ES-I3 (cell line): ENCODE measurements around the gene IL20.
"Not testable (repeated sequence)": the region's sequence is repeated elsewhere in the genome, so short reads cannot be mapped to it uniquely, and the experiment has no call there.

Source experiments
- H3K36me3 ChIP-seq: 2 replicates; pipeline ENCODE4 v1.6.1; 2013; ENCODE audit warnings: mild to moderate bottlenecking, low read length, control low read depth, moderate library complexity; ENCODE audit not compliant: insufficient read depth
- H3K4me1 ChIP-seq: 2 replicates; pipeline ENCODE4 v1.6.1; 2013; ENCODE audit warnings: mild to moderate bottlenecking, control low read depth, low read length; ENCODE audit not compliant: insufficient read depth
- H3K9ac ChIP-seq: 2 replicates; pipeline ENCODE4 v1.6.1; 2013; ENCODE audit warnings: low read depth, mild to moderate bottlenecking, low read length, moderate library complexity
- H3K9me3 ChIP-seq: 2 replicates; pipeline ENCODE4 v1.6.1; 2013; ENCODE audit warnings: mild to moderate bottlenecking, low read length, moderate library complexity; ENCODE audit not compliant: control insufficient read depth, insufficient read depth

The IL20 gene

DNA sequence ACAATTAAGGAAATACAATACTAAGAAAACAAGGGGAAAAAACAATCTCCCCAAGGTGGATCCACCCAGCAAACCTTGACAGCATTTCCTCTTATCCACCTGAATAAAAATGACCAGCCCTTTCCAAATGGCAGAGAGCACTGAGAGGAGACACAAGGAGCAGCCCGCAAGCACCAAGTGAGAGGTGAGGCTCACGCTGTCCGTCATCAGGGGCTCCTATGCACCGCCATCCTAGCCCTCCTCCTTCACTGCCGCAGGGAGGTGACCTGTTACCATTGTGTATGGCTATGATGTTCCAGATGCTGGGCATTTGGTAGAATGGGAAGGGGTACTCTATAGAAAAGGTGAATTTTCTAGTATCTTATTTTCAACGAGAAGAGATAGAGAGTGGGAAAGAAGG is 31.2 kb upstream of the IL20 start:
- Histone ChIP-seq H3K4me1 (peaks cover 12% of the 10 kb centered on the region), H3K9me3 (no peaks in the 10 kb centered on the region), H3K9ac (no peak overlapping the region), H3K36me3 (no peaks in the 10 kb centered on the region)

DNA sequence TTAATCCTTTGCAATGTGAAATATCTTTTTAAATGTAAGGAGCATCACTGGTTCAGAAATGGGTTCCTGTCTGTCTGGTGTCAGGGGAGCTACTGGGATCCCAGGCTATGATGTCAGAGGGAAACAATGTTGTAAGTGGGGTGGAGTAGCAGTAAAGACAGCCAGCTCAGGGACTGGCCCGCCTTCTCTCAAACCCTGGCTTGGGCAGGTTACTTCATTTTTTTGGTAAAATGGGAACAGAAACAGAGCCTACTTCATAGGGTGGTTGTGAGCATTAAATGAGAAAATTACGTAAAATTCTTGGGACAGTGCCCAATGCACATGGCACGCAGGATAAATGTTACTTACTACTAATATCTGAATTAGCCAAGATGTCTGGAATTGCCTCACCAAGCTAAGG is 30.7 kb upstream of the IL20 start:
- Histone ChIP-seq H3K9me3 (no peaks in the 10 kb centered on the region), H3K36me3 (no peaks in the 10 kb centered on the region), H3K4me1 (peaks cover 12% of the 10 kb centered on the region), H3K9ac (no peak overlapping the region)

GRCh38 chr1:206835186-206835585 is 30.2 kb upstream of the IL20 start:
- no peaks in the 10 kb centered on the region for H3K36me3 ChIP-seq
- H3K4me1 ChIP-seq = peaks cover 12% of the 10 kb centered on the region
- H3K9ac ChIP-seq = no peak overlapping the region
- H3K9me3 ChIP-seq = no peaks in the 10 kb centered on the region

- Histone ChIP-seq H3K9me3 (no peaks in the 10 kb centered on the region), H3K36me3 (no peaks in the 10 kb centered on the region), H3K9ac (no peak overlapping the region), H3K4me1 (peaks cover 12% of the 10 kb centered on the region)
Measured at GRCh38 chr1:206836111-206836510, 29.3 kb upstream of the IL20 start.

GRCh38 chr1:206839006-206839560 is 26.3 kb upstream of the IL20 start:
- peaks cover 12% of the 10 kb centered on the region for H3K4me1 ChIP-seq
- no peaks in the 10 kb centered on the region for H3K36me3 ChIP-seq

DNA sequence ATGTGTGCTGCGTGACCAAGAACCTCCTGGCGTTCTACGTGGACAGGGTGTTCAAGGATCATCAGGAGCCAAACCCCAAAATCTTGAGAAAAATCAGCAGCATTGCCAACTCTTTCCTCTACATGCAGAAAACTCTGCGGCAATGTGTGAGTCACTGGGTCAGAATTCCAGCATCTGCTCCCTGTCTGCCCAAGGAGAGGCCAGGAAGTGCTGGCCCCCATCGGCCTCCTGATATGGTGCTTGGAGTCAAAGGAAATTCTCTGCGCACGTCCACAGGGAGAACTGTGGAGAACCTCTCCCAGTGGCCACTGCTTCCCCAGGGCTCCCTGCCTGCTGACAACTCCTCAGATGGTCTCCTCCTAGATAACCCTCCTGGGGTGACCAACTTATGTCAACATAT is 25.6 kb upstream of the IL20 start:
- H3K9me3 ChIP-seq = no peaks in the 10 kb centered on the region
- peaks cover 6% of the 10 kb centered on the region for H3K4me1 ChIP-seq
- H3K9ac ChIP-seq = no peak overlapping the region
- no peaks in the 10 kb centered on the region for H3K36me3 ChIP-seq

More at GRCh38 chr1:206839006-206839560, 26.3 kb upstream of the IL20 start:
- Histone ChIP-seq H3K9ac (no peak overlapping the region), H3K9me3 (no peaks in the 10 kb centered on the region)

GRCh38 chr1:206841609-206842323 is 23.7 kb upstream of the IL20 start:
- Histone ChIP-seq H3K9me3 (no peaks in the 10 kb centered on the region), H3K36me3 (no peaks in the 10 kb centered on the region), H3K4me1 (no peaks in the 10 kb centered on the region), H3K9ac (no peak overlapping the region)

DNA sequence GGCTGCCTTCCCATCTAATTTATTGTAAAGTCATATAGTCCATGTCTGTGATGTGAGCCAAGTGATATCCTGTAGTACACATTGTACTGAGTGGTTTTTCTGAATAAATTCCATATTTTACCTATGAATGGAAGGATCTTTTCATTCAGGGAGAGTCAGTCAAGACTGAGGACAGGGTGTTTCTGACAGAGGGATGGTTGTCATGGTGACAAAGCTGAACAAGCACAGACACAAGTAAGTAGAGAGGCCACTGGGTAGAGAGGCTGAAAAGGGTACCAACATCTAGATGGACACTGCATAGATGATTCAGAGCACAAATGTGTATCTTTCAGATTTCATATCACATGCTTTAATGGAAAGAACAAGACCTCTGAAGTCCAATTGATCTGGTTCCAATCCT is 22.6 kb upstream of the IL20 start:
- no peaks in the 10 kb centered on the region for H3K36me3 ChIP-seq
- H3K9ac ChIP-seq = no peak overlapping the region
- H3K4me1 ChIP-seq = no peaks in the 10 kb centered on the region
- no peaks in the 10 kb centered on the region for H3K9me3 ChIP-seq

GRCh38 chr1:206843626-206844025 is 21.8 kb upstream of the IL20 start:
- Histone ChIP-seq H3K9ac (no peak overlapping the region), H3K36me3 (no peaks in the 10 kb centered on the region), H3K4me1 (no peaks in the 10 kb centered on the region), H3K9me3 (no peaks in the 10 kb centered on the region)

- no peaks in the 10 kb centered on the region for H3K9me3 ChIP-seq
- no peaks in the 10 kb centered on the region for H3K36me3 ChIP-seq
- no peaks in the 10 kb centered on the region for H3K4me1 ChIP-seq
- no peak overlapping the region for H3K9ac ChIP-seq
Measured at GRCh38 chr1:206846487-206846886, 18.9 kb upstream of the IL20 start.

GRCh38 chr1:206847337-206847834 is 18.0 kb upstream of the IL20 start:
- H3K9ac ChIP-seq = no peak overlapping the region
- no peaks in the 10 kb centered on the region for H3K4me1 ChIP-seq
- no peaks in the 10 kb centered on the region for H3K36me3 ChIP-seq
- H3K9me3 ChIP-seq = no peaks in the 10 kb centered on the region; the same call in 1 of the 2 replicates

- Histone ChIP-seq H3K9me3 (no peaks in the 10 kb centered on the region; the same call in 1 of the 2 replicates), H3K9ac (no peak overlapping the region), H3K36me3 (no peaks in the 10 kb centered on the region)
Measured at GRCh38 chr1:206847946-206848345, 17.5 kb upstream of the IL20 start.

GRCh38 chr1:206850401-206850800 is 15.0 kb upstream of the IL20 start:
- Histone ChIP-seq H3K36me3 (no peaks in the 10 kb centered on the region), H3K9me3 (no peaks in the 10 kb centered on the region; the same call in none of the 2 replicates), H3K4me1 (no peaks in the 10 kb centered on the region), H3K9ac (no peak overlapping the region)

More at GRCh38 chr1:206847946-206848345, 17.5 kb upstream of the IL20 start:
- H3K4me1 ChIP-seq = no peaks in the 10 kb centered on the region

DNA sequence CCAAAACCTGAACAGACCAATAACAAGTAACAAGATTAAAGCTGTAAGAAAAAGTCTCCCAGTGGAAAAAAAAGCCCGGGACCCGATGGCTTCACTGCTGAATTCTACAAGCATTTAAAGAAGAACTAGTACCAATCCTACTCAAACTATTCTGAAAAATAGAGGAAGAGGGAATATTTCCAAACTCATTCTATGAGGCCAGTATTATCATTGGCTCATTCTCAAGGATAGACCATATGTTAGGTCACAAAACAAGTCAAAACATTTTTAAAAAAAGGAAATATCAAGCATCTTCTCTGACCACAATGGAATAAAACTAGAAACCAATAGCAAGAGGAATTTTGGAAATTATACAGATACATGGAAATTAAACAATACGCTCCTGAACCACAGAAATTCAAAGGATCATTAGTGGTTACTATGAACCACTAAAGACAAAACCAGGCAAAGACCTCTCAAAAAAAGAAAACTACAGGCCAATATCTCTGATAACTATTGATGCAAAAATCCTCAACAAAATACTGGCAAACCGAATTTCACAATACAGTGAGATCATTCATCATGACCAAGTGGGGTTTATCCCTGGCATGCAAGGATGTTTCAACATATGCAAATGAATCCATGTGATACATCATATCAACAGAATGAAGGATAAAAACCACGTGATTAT is 13.9 kb upstream of the IL20 start:
- no peaks in the 10 kb centered on the region; the same call in none of the 2 replicates for H3K9me3 ChIP-seq
- H3K4me1 ChIP-seq = no peaks in the 10 kb centered on the region
- H3K9ac ChIP-seq = no peak overlapping the region
- no peaks in the 10 kb centered on the region; the same call in 1 of the 2 replicates for H3K36me3 ChIP-seq

- not testable (repeated sequence) for H3K4me1 ChIP-seq, H3K9me3 ChIP-seq, H3K9ac ChIP-seq, H3K36me3 ChIP-seq
Measured at GRCh38 chr1:206852662-206853061, 12.8 kb upstream of the IL20 start.
